ENCODE results near the gene VSIG4. TPM values are rescaled to one million over a fixed set of nuclear protein-coding genes. Genes with fewer than 3 reads are reported as not detected.

Gene VSIG4
- total RNA-seq, 6 donors from 2014 or later, result 98.0 to 392 (median 261) TPM

DNA sequence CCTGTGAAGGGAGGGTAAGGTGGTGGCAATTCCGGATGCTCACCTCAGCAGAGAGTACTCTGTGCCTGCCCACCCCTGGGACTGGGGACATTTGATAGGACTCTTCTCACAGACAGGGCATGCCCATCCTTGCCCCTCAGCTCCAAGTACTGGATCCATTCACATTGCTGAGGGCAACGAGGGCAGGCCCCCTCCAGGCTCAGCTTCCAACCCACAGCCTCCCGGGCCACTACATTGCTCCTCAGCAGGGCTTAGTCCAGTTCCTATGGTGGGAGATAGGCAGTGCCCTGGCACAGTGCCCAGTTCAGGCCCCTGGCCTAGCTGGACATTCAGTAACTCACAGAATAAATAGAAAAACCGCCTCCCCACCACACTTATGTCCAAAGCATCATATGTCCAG is 15.1 kb upstream of the VSIG4 start:
- Histone ChIP-seq H3K4me1 (no peaks in the 10 kb centered on the region), H3K27me3 (no peaks in the 10 kb centered on the region), H3K9me3 (no peaks in the 10 kb centered on the region), H3K27ac (no peak overlapping the region), H3K4me3 (no peak overlapping the region), H3K36me3 (no peaks in the 10 kb centered on the region)
- ATAC-seq (ENCODE audit: low FRiP score in 2 of 2) (no peak), DNase-seq (no peak)
- TF ChIP-seq EP300 (IDR thresholded peaks at IDR 0.05), result no peak
- TF ChIP-seq, protein P1, sequence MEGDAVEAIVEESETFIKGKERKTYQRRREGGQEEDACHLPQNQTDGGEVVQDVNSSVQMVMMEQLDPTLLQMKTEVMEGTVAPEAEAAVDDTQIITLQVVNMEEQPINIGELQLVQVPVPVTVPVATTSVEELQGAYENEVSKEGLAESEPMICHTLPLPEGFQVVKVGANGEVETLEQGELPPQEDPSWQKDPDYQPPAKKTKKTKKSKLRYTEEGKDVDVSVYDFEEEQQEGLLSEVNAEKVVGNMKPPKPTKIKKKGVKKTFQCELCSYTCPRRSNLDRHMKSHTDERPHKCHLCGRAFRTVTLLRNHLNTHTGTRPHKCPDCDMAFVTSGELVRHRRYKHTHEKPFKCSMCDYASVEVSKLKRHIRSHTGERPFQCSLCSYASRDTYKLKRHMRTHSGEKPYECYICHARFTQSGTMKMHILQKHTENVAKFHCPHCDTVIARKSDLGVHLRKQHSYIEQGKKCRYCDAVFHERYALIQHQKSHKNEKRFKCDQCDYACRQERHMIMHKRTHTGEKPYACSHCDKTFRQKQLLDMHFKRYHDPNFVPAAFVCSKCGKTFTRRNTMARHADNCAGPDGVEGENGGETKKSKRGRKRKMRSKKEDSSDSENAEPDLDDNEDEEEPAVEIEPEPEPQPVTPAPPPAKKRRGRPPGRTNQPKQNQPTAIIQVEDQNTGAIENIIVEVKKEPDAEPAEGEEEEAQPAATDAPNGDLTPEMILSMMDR (IDR thresholded peaks at IDR 0.05), result no peak
- TF ChIP-seq POLR2A (IDR thresholded peaks at IDR 0.05), result no peak
- no peak for TF ChIP-seq POLR2AphosphoS5 (IDR thresholded peaks at IDR 0.05)
- 68 to 92% methylated on average over 2 to 4 of the region's 4 CpGs for WGBS, 2 donors

DNA sequence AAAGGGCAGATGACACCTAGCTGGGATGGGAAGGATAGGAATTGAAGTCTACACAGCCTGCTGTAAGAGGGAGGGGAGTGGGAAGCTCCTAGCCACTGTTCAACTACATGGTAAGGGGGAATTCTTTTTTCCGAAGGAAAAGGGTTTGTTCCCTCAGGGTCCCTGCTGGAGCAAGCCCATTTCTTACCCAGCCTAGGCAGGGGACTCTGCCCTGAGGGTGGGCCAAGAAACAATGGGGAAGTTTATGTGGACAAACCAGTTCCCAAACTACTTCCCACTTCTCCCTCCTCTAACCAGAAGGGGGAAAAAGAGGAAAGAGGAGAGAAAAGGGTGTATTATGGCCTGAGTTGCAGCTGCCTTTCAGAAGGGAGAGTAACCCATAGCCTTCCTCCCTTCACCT is 13.5 kb upstream of the VSIG4 start:
- no peak overlapping the region for H3K4me3 ChIP-seq
- peak in 1 of 2 donors; percentile 31 for ATAC-seq (ENCODE audit: low FRiP score in 2 of 2)
- WGBS, 2 donors, result 64 to 86% methylated on average over 1 of the region's 1 CpG

DNA sequence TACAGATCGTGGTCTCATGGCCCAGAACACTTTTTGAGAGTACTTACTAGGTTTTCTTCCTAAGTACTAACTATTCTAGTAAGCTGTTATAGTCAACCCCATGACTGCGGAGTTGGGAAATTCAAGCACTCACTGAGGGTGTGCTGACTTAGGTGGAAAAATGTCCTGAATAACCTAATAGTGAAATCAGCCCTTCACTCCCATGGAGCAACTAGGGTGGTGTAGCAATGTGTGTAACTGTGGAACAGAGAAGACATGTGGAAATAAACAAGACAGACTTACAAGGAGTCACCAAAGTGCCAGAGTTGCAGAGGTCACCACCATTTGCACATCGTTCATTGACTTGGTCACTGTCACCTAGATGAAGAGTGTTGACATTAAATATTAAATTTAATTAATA is 12.1 kb upstream of the VSIG4 start:
- Histone ChIP-seq H3K36me3 (no peaks in the 10 kb centered on the region), H3K4me1 (no peaks in the 10 kb centered on the region), H3K27ac (no peak overlapping the region), H3K27me3 (no peaks in the 10 kb centered on the region), H3K9me3 (no peaks in the 10 kb centered on the region), H3K4me3 (no peak overlapping the region)
- DNase-seq (peak in 1 of 2 donors; percentile 32), ATAC-seq (ENCODE audit: low FRiP score in 2 of 2) (peak in 1 of 2 donors; percentile 56)
- WGBS, 2 donors, result 68 to 78% methylated on average over 3 of the region's 3 CpGs
- TF ChIP-seq EP300 (IDR thresholded peaks at IDR 0.05) (peak in 1 of 4 donors; percentile 78), POLR2AphosphoS5 (IDR thresholded peaks at IDR 0.05) (peak in 1 of 2 donors; percentile 47), POLR2A (IDR thresholded peaks at IDR 0.05) (no peak)
- TF ChIP-seq, protein P1 (IDR thresholded peaks at IDR 0.05), result no peak

More for the DNA sequence above, 13.5 kb upstream of the VSIG4 start:
- no peak for DNase-seq
- Histone ChIP-seq H3K36me3 (no peaks in the 10 kb centered on the region), H3K27ac (peak overlapping the region in 1 of 4 donors; percentile 65), H3K4me1 (no peaks in the 10 kb centered on the region), H3K9me3 (no peaks in the 10 kb centered on the region), H3K27me3 (no peaks in the 10 kb centered on the region)
- TF ChIP-seq POLR2AphosphoS5 (IDR thresholded peaks at IDR 0.05), result no peak
- no peak for TF ChIP-seq EP300 (IDR thresholded peaks at IDR 0.05)

GRCh38 chrX:66050140-66050569 is 10.3 kb upstream of the VSIG4 start:
- peak in 1 of 2 donors; percentile 55 for TF ChIP-seq POLR2AphosphoS5 (IDR thresholded peaks at IDR 0.05)
- TF ChIP-seq, protein P1 (IDR thresholded peaks at IDR 0.05), result no peak
- TF ChIP-seq EP300 (IDR thresholded peaks at IDR 0.05), result no peak
- DNase-seq, result peak in 1 of 2 donors; percentile 43
- Histone ChIP-seq H3K4me1 (no peaks in the 10 kb centered on the region), H3K4me3 (no peak overlapping the region), H3K36me3 (no peaks in the 10 kb centered on the region), H3K9me3 (no peaks in the 10 kb centered on the region), H3K27me3 (no peaks in the 10 kb centered on the region), H3K27ac (peak overlapping the region in 1 of 4 donors; percentile 21)
- peak; percentile 70 to 84 for ATAC-seq (ENCODE audit: low FRiP score in 2 of 2)
- WGBS, 2 donors, result 29 to 61% methylated on average over 1 of the region's 1 CpG

GRCh38 chrX:66049056-66049455 is 9.2 kb upstream of the VSIG4 start:
- Histone ChIP-seq H3K27me3 (no peaks in the 10 kb centered on the region), H3K27ac (no peak overlapping the region), H3K36me3 (no peaks in the 10 kb centered on the region), H3K9me3 (no peaks in the 10 kb centered on the region), H3K4me3 (no peak overlapping the region), H3K4me1 (no peaks in the 10 kb centered on the region)
- DNase-seq, result no peak
- WGBS, 2 donors, result 80 to 86% methylated on average over 2 of the region's 2 CpGs
- no peak for ATAC-seq (ENCODE audit: low FRiP score in 2 of 2)
- TF ChIP-seq, protein P1 (IDR thresholded peaks at IDR 0.05), result no peak
- TF ChIP-seq POLR2AphosphoS5 (IDR thresholded peaks at IDR 0.05) (no peak), POLR2A (IDR thresholded peaks at IDR 0.05) (no peak), EP300 (IDR thresholded peaks at IDR 0.05) (no peak)
